GM10266 (cell line): ENCODE data around the gene ZNF738.

Source experiments
- DNase-seq: peaks from one replicate; pipeline ENCODE4 v3.0.0; 2012; ENCODE audit errors: extremely low spot score
- TF ChIP-seq, protein P1 (sequence below): IDR thresholded peaks from 2 replicates; pipeline ENCODE4 v1.5.1; 2012; ENCODE audit warnings: mild to moderate bottlenecking, low read depth; ENCODE audit not compliant: control insufficient read depth, insufficient read depth; ENCODE audit errors: missing control alignments

Gene ZNF738

GRCh38 chr19:21423057-21424041, 64.5 kb downstream of the ZNF738 start:
- no peak for DNase-seq
- TF ChIP-seq, protein P1, sequence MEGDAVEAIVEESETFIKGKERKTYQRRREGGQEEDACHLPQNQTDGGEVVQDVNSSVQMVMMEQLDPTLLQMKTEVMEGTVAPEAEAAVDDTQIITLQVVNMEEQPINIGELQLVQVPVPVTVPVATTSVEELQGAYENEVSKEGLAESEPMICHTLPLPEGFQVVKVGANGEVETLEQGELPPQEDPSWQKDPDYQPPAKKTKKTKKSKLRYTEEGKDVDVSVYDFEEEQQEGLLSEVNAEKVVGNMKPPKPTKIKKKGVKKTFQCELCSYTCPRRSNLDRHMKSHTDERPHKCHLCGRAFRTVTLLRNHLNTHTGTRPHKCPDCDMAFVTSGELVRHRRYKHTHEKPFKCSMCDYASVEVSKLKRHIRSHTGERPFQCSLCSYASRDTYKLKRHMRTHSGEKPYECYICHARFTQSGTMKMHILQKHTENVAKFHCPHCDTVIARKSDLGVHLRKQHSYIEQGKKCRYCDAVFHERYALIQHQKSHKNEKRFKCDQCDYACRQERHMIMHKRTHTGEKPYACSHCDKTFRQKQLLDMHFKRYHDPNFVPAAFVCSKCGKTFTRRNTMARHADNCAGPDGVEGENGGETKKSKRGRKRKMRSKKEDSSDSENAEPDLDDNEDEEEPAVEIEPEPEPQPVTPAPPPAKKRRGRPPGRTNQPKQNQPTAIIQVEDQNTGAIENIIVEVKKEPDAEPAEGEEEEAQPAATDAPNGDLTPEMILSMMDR, result no peak
